Stimulated activated CD4-positive, alpha-beta T cell treated with anti-CD3 and anti-CD28 coated beads, Interleukin-4, amount 100 ng/mL, for 48 hours (primary cell): ENCODE data around the gene SPANXN5.
"Not testable (repeated sequence)": the region's sequence is repeated elsewhere in the genome, so short reads cannot be mapped to it uniquely, and the experiment has no call there.

Experiments
- DNase-seq, 2 donors: peaks; one replicate each; pipeline ENCODE4 v3.0.0-alpha.2; 2020; ENCODE audit warnings: low read depth in 2 of 2

SPANXN5 gene, protein sequence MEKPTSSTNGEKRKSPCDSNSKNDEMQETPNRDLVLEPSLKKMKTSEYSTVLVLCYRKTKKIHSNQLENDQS

DNA sequence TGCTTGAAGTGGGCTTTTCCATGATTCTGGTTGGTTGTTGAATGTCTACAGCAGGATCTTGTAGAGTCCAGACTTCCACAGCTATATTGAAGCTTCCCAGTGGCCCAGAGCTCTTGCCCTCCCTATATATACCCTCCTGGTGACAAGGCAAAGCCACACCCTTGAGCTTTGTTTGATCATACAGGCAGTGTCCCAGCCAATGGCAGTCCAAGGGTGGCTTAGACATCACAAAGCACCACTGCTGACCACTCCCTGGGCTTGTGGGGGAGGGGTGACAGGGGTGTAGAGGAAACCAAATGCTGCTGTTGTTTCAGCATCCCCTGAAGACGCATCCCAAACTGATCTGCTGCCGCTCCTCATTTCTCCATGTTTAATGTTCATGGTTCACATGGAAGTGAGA, at the start of gene SPANXN5:
Gene SPANXN5 (minus strand): TSS at position 101 of the 400 bp plus-strand sequence. CDS start 79 bp downstream, at position 22.
- DNase-seq, result not testable (repeated sequence)

DNA sequence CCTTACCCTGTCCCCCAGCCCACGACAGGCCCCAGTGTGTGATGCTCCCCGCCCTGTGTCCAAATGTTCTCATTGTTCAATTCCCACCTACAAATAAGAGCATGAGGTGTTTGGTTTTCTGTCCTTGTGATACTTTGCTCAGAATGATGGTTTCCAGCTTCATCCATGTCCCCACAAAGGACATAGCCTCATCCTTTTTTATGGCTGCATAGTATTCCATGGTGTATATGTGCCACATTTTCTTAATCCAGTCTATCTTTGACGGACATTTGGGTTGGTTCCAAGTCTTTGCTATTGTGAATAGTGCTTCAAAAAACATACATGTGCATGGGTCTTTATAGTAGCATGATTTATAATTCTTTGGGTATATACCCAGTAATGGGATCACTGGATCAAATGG, 46.4 kb upstream of the SPANXN5 start:
- not testable (repeated sequence) for DNase-seq

DNA sequence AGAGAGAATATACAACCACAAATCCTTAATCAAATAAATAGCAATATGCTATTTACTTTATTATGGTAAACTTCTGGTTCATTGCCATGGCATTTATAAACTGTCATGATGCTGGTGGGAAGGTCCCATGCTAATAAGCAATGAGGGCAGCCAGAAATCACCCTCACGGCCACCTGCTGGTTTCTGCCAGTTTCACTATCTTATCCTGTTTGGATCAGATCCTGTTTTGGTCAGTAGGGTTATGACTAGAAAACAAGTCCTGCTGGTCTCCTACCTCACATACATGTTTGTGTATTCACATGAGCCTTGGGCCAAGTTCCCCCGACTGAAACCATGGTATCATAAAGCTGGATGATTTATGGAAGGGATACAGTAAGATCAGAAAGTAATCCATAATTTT, 41.9 kb upstream of the SPANXN5 start:
- DNase-seq, result no peak

DNA sequence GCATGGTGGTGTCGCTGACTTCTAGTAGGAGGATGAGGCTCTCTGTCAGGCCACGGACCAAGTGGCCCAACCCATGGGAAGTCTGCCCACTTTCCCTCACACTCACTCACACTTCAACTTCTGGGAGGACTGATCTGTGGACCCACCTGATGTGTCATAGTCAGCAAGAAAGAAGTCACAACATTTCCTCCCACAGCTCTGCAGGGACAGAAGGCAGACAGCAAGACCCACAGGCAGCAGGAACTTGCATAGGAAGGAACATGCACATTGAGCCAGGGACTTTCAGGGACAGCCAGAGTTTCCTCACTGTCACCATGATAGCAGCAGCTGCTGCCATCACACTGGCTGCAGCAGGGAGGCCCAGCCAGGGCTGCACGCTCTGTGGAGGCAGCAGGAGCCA, 33.3 kb upstream of the SPANXN5 start:
- no peak for DNase-seq

DNA sequence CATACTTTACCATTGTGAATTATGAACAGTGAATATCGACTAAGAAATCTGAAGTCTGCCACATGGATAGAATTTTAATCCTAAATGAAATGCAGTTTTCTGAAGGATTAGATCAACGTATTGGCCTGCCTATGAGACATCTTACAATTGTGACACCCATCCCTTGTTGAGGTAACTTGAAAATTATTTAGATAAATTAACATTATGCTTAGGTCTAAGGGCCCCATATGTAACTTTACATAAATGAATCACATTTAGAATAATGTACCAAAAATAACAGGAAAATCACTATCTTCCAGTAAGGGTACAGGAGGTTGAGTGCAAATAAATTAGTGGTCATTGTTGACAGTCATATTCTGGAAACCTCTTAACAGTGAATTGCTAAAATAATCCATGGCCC, 27.4 kb upstream of the SPANXN5 start:
- no peak for DNase-seq

DNA sequence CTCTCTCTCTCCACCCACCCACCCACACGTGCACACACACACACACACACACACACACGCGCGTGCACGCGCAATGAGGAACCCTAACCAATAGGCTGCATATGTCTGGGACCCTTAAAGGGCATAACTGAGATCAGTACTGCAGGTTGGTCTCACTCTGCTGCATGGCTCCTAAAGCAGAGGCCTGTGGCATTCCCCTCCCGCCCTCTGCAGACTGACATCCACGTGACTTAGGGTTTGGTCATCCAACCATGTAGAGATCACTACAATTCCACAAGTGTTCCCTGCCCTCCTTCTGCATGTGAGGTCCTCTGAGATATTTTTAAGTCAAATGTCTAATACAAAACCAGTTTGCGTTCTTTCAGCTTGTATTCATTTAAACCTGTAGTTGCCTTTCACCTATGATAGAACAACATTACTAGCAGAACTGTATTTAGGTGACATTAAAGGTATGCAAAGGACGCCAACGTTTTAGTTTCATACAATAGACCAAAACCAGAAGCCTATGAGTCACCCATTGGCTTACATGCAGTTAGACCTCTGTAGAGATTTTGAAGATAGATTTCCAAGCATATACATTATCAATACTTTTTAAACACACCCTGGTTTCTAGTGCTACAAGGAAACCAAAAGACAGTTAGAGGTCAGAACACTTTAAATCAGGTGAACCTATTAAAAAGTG, 24.0 kb upstream of the SPANXN5 start:
- no peak for DNase-seq

DNA sequence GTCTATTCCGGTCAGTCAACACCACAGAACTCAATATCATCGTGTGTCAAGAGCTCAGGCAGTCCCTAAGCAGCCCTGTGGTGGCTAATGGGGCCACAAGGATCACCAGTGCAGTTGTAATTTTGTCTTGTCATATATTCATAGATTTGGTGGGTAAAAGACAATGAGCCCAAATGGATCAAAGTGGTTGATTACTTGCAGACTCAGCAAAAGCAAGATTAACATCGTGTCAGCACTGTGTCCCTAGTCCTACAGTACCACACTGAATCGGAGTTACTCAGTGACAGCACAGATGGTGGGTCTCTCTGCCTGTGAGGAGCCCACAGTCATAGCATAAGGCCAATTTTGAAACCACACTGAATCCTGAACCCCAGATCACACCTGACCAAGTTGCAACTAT, 22.6 kb upstream of the SPANXN5 start:
- DNase-seq, result no peak

DNA sequence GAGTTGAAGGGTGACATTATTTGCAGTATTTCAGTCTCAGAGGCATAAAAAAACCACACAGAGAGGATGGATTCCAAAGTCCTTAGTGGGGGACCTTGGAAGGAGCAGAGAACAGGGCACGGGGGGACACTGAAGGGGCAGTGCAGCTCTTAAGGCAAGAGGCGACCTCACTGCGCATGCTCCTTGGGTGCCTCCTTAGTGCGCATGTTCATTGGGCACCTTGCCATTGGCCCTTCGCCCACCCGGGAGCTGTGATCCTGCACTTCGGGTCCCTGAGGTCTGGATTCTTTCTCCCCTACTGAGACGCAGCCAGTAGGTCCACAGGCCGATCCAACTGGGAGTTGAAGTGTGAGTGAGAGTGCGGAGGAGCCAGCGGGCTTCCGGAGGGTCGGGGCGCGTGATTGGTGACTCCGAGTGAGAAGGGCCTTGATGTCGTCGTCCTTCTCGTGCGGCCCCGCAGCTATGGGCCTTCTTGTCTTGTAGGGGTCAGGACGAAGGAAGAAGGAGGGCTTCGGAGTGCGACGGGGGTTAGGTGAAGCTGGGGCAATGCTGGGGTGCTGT, 13.9 kb upstream of the SPANXN5 start, which contains the start of gene XAGE5:
Gene XAGE5 (plus strand): TSS at position 223 of the 561 bp plus-strand sequence. CDS start 1,280 bp downstream, outside the sequence.
- DNase-seq, result no peak

DNA sequence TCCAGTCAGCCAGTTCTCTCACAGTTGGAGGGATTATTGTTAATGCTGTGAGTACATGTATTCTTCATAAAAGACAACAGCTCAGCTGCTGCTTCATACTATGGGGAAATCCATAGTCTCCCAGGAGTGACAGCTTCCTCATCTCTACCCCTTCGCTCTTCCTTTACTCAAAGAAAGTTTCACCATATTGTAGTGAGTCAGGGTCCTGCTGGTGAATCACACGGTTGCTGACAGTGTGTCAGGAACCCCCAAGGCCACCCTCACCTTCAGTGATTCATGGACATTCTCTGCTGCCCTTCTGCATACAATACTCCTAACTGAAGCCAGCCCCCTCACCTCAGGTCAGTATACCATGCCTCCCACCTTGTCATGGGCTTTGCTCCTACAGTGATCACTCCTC, 7.6 kb upstream of the SPANXN5 start:
- DNase-seq, result not testable (repeated sequence)

DNA sequence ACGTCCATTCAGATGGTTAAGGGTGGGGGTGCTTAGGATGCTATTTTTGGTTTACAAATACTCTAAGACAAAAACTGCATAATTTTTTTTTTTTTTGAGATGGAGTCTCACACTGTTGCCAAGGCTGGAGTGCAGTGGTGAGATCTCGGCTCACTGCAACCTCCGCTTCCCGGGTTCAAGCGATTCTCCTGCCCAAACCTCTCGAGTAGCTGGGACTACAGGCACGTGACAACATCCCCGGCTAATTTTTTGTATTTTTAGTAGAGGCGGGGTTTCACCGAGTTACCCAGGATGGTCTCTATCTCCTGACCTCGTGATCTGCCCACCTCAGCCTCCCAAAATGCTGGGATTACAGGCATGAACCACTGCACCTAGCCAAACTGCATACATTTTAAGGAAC, 23.7 kb downstream of the SPANXN5 start:
- not testable (repeated sequence) for DNase-seq

DNA sequence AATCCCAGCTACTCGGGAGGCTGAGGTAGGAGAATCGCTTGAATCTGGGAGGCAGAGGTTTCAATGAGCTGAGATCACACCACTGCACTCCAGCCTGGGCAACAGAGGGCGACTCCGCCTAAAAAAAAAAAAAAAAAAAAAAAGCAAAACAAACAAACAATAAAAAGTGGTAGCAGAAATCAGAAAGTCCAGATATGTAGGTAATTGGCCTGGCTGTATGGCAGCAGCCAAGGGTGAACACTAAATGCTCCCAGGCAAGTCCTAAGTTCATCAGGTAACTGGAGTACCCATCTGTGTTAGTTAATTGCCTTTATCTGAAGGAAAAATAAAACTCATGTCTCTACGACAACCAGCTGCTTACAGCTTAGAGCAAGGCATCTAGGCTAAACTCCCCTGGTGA, 31.2 kb downstream of the SPANXN5 start:
- not testable (repeated sequence) for DNase-seq

DNA sequence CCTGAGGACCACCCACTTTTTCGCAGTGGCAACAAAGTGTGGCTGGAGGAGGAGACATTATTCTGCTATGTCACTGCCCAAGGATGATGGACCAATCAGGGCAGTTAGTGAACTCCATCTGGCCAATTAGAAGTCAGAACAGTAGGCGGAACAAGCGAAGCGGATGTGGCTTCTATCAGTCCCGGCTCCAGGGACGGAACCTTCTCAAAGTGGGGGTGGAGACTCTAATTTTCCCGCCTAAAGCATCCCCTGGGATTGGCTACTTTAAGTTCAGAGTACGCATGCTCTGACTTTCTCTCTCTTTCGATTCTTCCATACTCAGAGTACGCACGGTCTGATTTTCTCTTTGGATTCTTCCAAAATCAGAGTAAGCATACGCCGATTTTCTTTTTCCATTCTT, 46.3 kb downstream of the SPANXN5 start, which contains the start of gene SSX2B:
Gene SSX2B (plus strand): TSS at position 301 of the 400 bp plus-strand sequence. CDS start 1,429 bp downstream, outside the sequence.
- DNase-seq, result not testable (repeated sequence)
